K562 (cell line): Measurements from ENCODE around the gene NRAP. TPM values are rescaled to one million over a fixed set of nuclear protein-coding genes. Genes with fewer than 3 reads are reported as not detected.

Experiments
- ATAC-seq: fragments of 200-7000 bp; cut with Tn5 transposase; 3 replicates; pipeline ENCODE4 v1.9.1; 2020; ENCODE audit warnings: moderate library complexity
- BruUV-seq: library from RNA; stranded (reverse); fragments of 400-500 nt; replicated peaks from 2 replicates; lab custom pipeline; 2021; lab: Mats Ljungman, UMichigan
- CTCF ChIA-PET: fragments of 300-600 bp; formaldehyde crosslinking; extraction: SDS; loops from one replicate; lab custom pipeline; 2021; ENCODE audit warnings: low intra/inter-chr PET ratio; lab: Yijun Ruan, JAX
- POLR2A ChIA-PET: fragments of 300-600, 350-650 bp; sonication (Branson Sonifier 250); formaldehyde crosslinking; extraction: SDS; loops from one replicate; lab custom pipeline; 2021; ENCODE audit warnings: antibody characterized with exemption, inconsistent platforms; lab: Yijun Ruan, JAX
- DNase-seq, 4 experiments: peaks; one replicate each; pipeline versions ENCODE4 v3.0.0 to v3.0.0-alpha.2; 2011 to 2018; ENCODE audit warnings: low spot score in 3 of 4, mixed read lengths in 3 of 4; ENCODE audit errors: extremely low read depth in 1 of 4
- FAIRE-seq: peaks from 2 replicates; lab custom pipeline; 2011; peaks lifted over from hg19 to GRCh38; lab: Jason Lieb, UNC
- H2AFZ ChIP-seq: 2 replicates; pipeline ENCODE4 v1.6.0; 2011; ENCODE audit warnings: low read depth, low read length, control low read depth, inconsistent platforms
- H3K27ac ChIP-seq: fragments of 200-600 bp; 3 replicates; pipeline ENCODE4 v1.8.0; 2011; ENCODE audit warnings: low read depth, mild to moderate bottlenecking, control low read depth, inconsistent platforms, low read length, moderate library complexity, mixed read lengths; ENCODE audit errors: extremely low read depth
- H3K27me3 ChIP-seq, 2 experiments: fragments of 300-600 bp in 1 of 2; 2 replicates in 1 of 2; 3 replicates in 1 of 2; pipeline versions ENCODE4 v1.6.0 to v1.8.0; 2011; ENCODE audit warnings: inconsistent platforms in 2 of 2, low read length in 2 of 2, mild to moderate bottlenecking in 1 of 2, mixed read lengths in 1 of 2, moderate library complexity in 1 of 2; ENCODE audit not compliant: control insufficient read depth in 2 of 2, insufficient read depth in 2 of 2
- H3K36me3 ChIP-seq: fragments of 300-600 bp; 3 replicates; pipeline ENCODE4 v1.8.0; 2011; ENCODE audit warnings: mild to moderate bottlenecking, low read length, inconsistent platforms; ENCODE audit not compliant: control insufficient read depth, insufficient read depth
- H3K4me1 ChIP-seq, 2 experiments: fragments of 200-600 bp in 1 of 2; replicated peaks in 1 of 2; 2 replicates in 1 of 2; 3 replicates in 1 of 2; pipeline versions ENCODE4 v1.5.1 to v1.8.0; 2011; ENCODE audit warnings: inconsistent platforms in 2 of 2, low read length in 2 of 2, mild to moderate bottlenecking in 1 of 2, mixed read lengths in 1 of 2, moderate library complexity in 1 of 2; ENCODE audit not compliant: control insufficient read depth in 2 of 2, insufficient read depth in 2 of 2
- H3K4me2 ChIP-seq: 2 replicates; pipeline ENCODE4 v1.6.1; 2011; ENCODE audit warnings: low read length, control low read depth, inconsistent platforms, mixed read lengths; ENCODE audit not compliant: insufficient read depth
- H3K4me3 ChIP-seq: fragments of 200-600 bp; sonication (generic), shearing (Covaris generic); 2 replicates; pipeline ENCODE4 v1.5.1; 2016; ENCODE audit warnings: control low read depth, inconsistent platforms
- H3K79me2 ChIP-seq: fragments of 200-600 bp; 3 replicates; pipeline ENCODE4 v1.8.0; 2011; ENCODE audit warnings: low read length, inconsistent platforms; ENCODE audit not compliant: control insufficient read depth, insufficient read depth
- H3K9ac ChIP-seq, 2 experiments: 2 replicates each; pipeline versions ENCODE4 v1.6.0 to v1.6.1; 2011; ENCODE audit warnings: low read depth in 2 of 2, low read length in 2 of 2, control low read depth in 1 of 2, inconsistent platforms in 1 of 2, mild to moderate bottlenecking in 1 of 2, mixed read lengths in 1 of 2; ENCODE audit not compliant: insufficient read depth in 1 of 2
- H3K9me1 ChIP-seq: one replicate; pipeline ENCODE4 v1.6.0; 2011; ENCODE audit warnings: inconsistent platforms, mild to moderate bottlenecking, low read length, moderate library complexity; ENCODE audit not compliant: control insufficient read depth, insufficient read depth
- H3K9me3 ChIP-seq: replicated peaks from 2 replicates; pipeline ENCODE4 v1.5.1; 2011; ENCODE audit warnings: low read depth, low read length, inconsistent platforms; ENCODE audit not compliant: control insufficient read depth, insufficient read depth
- H4K20me1 ChIP-seq: replicated peaks from 2 replicates; pipeline ENCODE4 v1.6.1; 2011; ENCODE audit warnings: low read length, inconsistent platforms, mixed read lengths; ENCODE audit not compliant: control insufficient read depth, insufficient read depth
- ARID1B ChIP-seq: fragments of 450-650 bp; IDR thresholded peaks from 2 replicates; pipeline ENCODE4 v1.6.1; 2016; ENCODE audit warnings: antibody characterized with exemption, mild to moderate bottlenecking, inconsistent platforms
- CREB3L1 ChIP-seq: fragments of 450-650 bp; IDR thresholded peaks from 2 replicates; pipeline ENCODE4 v1.6.1; 2014; ENCODE audit warnings: low read depth, mild to moderate bottlenecking, moderate library complexity, borderline replicate concordance
- FOXA1 ChIP-seq: fragments of 450-650 bp; IDR thresholded peaks from 2 replicates; pipeline ENCODE4 v1.6.1; 2016; ENCODE audit warnings: mild to moderate bottlenecking, borderline replicate concordance
- HMGXB4 ChIP-seq: sonication (generic); formaldehyde crosslinking; IDR thresholded peaks from 2 replicates; pipeline ENCODE4 v1.8.1; 2023; ENCODE audit warnings: mild to moderate bottlenecking, missing genetic modification reagents
- JUND ChIP-seq, 2 experiments: IDR thresholded peaks; 2 replicates in 1 of 2; 3 replicates in 1 of 2; pipeline ENCODE4 v1.6.1; 2011; ENCODE audit warnings: borderline replicate concordance in 2 of 2, low read depth in 2 of 2, low read length in 2 of 2, improper control_type of control experiment in 1 of 2, missing biosample characterization in 1 of 2, missing genetic modification characterization in 1 of 2, missing genetic modification reagents in 1 of 2
- KLF6 ChIP-seq: fragments of 250-450 bp; sonication (Bioruptor Pico); IDR thresholded peaks from 2 replicates; pipeline ENCODE4 v1.4.0; 2020; ENCODE audit warnings: mild to moderate bottlenecking, moderate library complexity, borderline replicate concordance
- MCM7 ChIP-seq, 2 experiments: fragments of 450-650 bp; IDR thresholded peaks; 2 replicates each; pipeline ENCODE4 v1.6.1; 2016 to 2018
- NCOR1 ChIP-seq: fragments of 450-650 bp; IDR thresholded peaks from 2 replicates; pipeline ENCODE4 v1.6.1; 2016; ENCODE audit warnings: mild to moderate bottlenecking, moderate library complexity
- NR1H2 ChIP-seq: sonication (generic); formaldehyde crosslinking; IDR thresholded peaks from 2 replicates; pipeline ENCODE4 v1.4.0; 2020; ENCODE audit warnings: mild to moderate bottlenecking, missing genetic modification reagents
- PKNOX1 ChIP-seq: fragments of 450-650 bp; IDR thresholded peaks from 2 replicates; pipeline ENCODE4 v1.6.1; 2016
- PRMT5 ChIP-seq: sonication (generic); formaldehyde crosslinking; IDR thresholded peaks from 2 replicates; pipeline ENCODE4 v1.5.0; 2020; ENCODE audit warnings: missing genetic modification reagents
- TRIM24 ChIP-seq, 2 experiments: fragments of 450-650 bp; IDR thresholded peaks; 2 replicates each; pipeline ENCODE4 v1.6.1; 2016
- ZBTB1 ChIP-seq: sonication (generic); formaldehyde crosslinking; IDR thresholded peaks from 2 replicates; pipeline ENCODE4 v1.8.1; 2023; ENCODE audit warnings: missing genetic modification reagents, low read depth, mild to moderate bottlenecking, borderline replicate concordance
- ZNF280A ChIP-seq: fragments of 450-650 bp; IDR thresholded peaks from 2 replicates; pipeline ENCODE4 v1.6.1; 2018; ENCODE audit warnings: mild to moderate bottlenecking, low read depth; ENCODE audit not compliant: partially characterized antibody
- ZNF431 ChIP-seq: sonication (generic); formaldehyde crosslinking; IDR thresholded peaks from 2 replicates; pipeline ENCODE4 v1.8.0; 2022; ENCODE audit warnings: mild to moderate bottlenecking, missing genetic modification reagents
- WGBS: fragments of 100-300 bp; shearing (Covaris generic); methylation state at CpG from one replicate; pipeline ENCODE4 v1.1.6; 2016; ENCODE audit warnings: low coverage, mixed read lengths; ENCODE audit not compliant: insufficient coverage; ENCODE audit errors: missing lambda C conversion rate; 5-methylcytosine and 5-hydroxymethylcytosine counted together
- in situ Hi-C: fragments of 300-500 bp; cut with MboI; formaldehyde crosslinking; loops from 4 replicates; pipeline ENCODE4 v1.15.0; 2018; ENCODE audit warnings: inconsistent platforms, mixed read lengths
- intact Hi-C: fragments of 100-400 bp; cut with micrococcal nuclease; formaldehyde crosslinking; loops from 2 replicates; pipeline ENCODE4 v1.14.2; 2022
- polyA plus RNA-seq, 8 experiments: library from polyadenylated mRNA; depleted of rRNA in 4 of 8; stranded (reverse) in 5 of 8; unstranded in 3 of 8; fragments of >200 nt; fragmentation: Nextera tagmentation in 2 of 8; fragmentation: Illumina TruSeq in 1 of 8; extraction: Ambion mirVana in 2 of 8; extraction: Trizol in 1 of 8; gene quantifications; 2 replicates each; pipeline versions ENCODE4 v1.2.1 to v1.2.3, GENCODE V29; 2011 to 2014; ENCODE audit warnings: inconsistent platforms in 1 of 8, missing spikeins in 1 of 8
- total RNA-seq, 7 experiments: library from RNA; depleted of rRNA in 6 of 7; stranded (reverse); fragments of >200 nt in 6 of 7; fragmentation: Illumina TruSeq in 2 of 7; extraction: Trizol in 2 of 7; gene quantifications; 2 replicates each; pipeline versions ENCODE4 v1.2.1 to v1.2.3, GENCODE V29; 2011 to 2021; ENCODE audit warnings: low replicate concordance in 1 of 7

Gene NRAP
- total and polyA plus RNA-seq, 9 of the 15 experiments (the other 6 are each of a cell fraction or from before 2014, with no cell fraction given), result not detected

- TF ChIP-seq PKNOX1 (peak; percentile 31; the same call in 1 of the 2 replicates), JUND (IDR thresholded peaks at IDR 0.05; ENCODE audit: borderline replicate concordance, low read depth, low read length) (peak; percentile 51; the same call in 1 of the 2 replicates), JUND (tag; IDR thresholded peaks at IDR 0.05; ENCODE audit: borderline replicate concordance, low read depth, low read length) (0 out of 3 replicates have a peak, but pooled peaks have one; percentile 34)
These were observed 2.9 kb upstream of the NRAP start (continued) for GRCh38 chr10:113666682-113667252.

- Histone ChIP-seq H3K9me1 (no peaks in the 10 kb centered on the region), H3K27me3 (no peaks in the 10 kb centered on the region), H3K36me3 (no peaks in the 10 kb centered on the region), H3K9ac (no peak overlapping the region), H3K4me1 (no peaks in the 10 kb centered on the region), H3K79me2 (no peaks in the 10 kb centered on the region), H2AFZ (no peak overlapping the region), H4K20me1 (no peaks in the 10 kb centered on the region), H3K27ac (no peak overlapping the region), H3K4me3 (no peak overlapping the region), H3K4me2 (no peak overlapping the region), H3K9me3 (no peaks in the 10 kb centered on the region)
- 2% methylated on average over 6 of the region's 6 CpGs for WGBS
- ChIA-PET POLR2A (no interaction called here), CTCF (no interaction called here)
- peak in 3 of 4 experiments; percentile 5 to 12 (median 7) for DNase-seq
- intact Hi-C loops (no loop called here), in situ Hi-C loops (no loop called here)
- BruUV-seq, result no TSS peak
- no peak for FAIRE-seq
- peak; percentile 83 for ATAC-seq
- no peak for TF ChIP-seq MCM7 (IDR thresholded peaks at IDR 0.05)
- no peak for TF ChIP-seq NCOR1
- no peak for TF ChIP-seq HMGXB4 (CRISPR knock-in tag)
- no peak for TF ChIP-seq CREB3L1
- TF ChIP-seq ARID1B, result no peak
- no peak for TF ChIP-seq FOXA1
- TF ChIP-seq NR1H2 (CRISPR knock-in tag), result no peak
- no peak for TF ChIP-seq TRIM24 (IDR thresholded peaks at IDR 0.05)
- no peak for TF ChIP-seq ZNF431 (CRISPR knock-in tag)
- TF ChIP-seq ZBTB1, result no peak
- no peak for TF ChIP-seq PRMT5
- TF ChIP-seq ZNF280A, result no peak
- TF ChIP-seq KLF6 (CRISPR knock-in tag), result no peak
These were observed 2.0 kb upstream of the NRAP start for GRCh38 chr10:113665806-113666354.
